AG09309 (cell line): ENCODE results near the gene ITGAD.

Experiments used
- DNase-seq: peaks from one replicate; pipeline ENCODE4 v3.0.0-alpha.2; 2010; ENCODE audit warnings: low read depth
- H3K4me3 ChIP-seq: 2 replicates; pipeline ENCODE4 v1.5.1; 2011; ENCODE audit warnings: mild to moderate bottlenecking, low read depth, low read length, moderate library complexity; ENCODE audit not compliant: control insufficient read depth
- CTCF ChIP-seq: IDR thresholded peaks from 2 replicates; pipeline ENCODE4 v1.5.1; 2011; ENCODE audit warnings: mild to moderate bottlenecking, low read depth, low read length, inconsistent platforms; ENCODE audit not compliant: insufficient read depth, control insufficient read depth; ENCODE audit errors: missing control alignments

The ITGAD gene

GRCh38 chr16:31402687-31403086 lies 9.6 kb downstream of the ITGAD start:
- H3K4me3 ChIP-seq, result no peak overlapping the region
- TF ChIP-seq CTCF, result no peak
- DNase-seq, result no peak

- no peak for DNase-seq
- peak overlapping the region; percentile 37 for H3K4me3 ChIP-seq
- TF ChIP-seq CTCF, result no peak
Observed at GRCh38 chr16:31403590-31404352, 10.6 kb downstream of the ITGAD start.

GRCh38 chr16:31404353-31405064 lies 11.4 kb downstream of the ITGAD start:
- TF ChIP-seq CTCF, result no peak
- peak overlapping the region; percentile 37 for H3K4me3 ChIP-seq
- no peak for DNase-seq

GRCh38 chr16:31407406-31407805 lies 14.3 kb downstream of the ITGAD start:
- no peak for DNase-seq
- no peak for TF ChIP-seq CTCF
- no peak overlapping the region for H3K4me3 ChIP-seq

GRCh38 chr16:31409433-31409832 lies 16.3 kb downstream of the ITGAD start:
- no peak overlapping the region for H3K4me3 ChIP-seq
- no peak for TF ChIP-seq CTCF
- peak; percentile 17 for DNase-seq

GRCh38 chr16:31410082-31410481 lies 16.9 kb downstream of the ITGAD start:
- DNase-seq, result no peak
- no peak overlapping the region for H3K4me3 ChIP-seq
- TF ChIP-seq CTCF, result no peak
